ENCODE measurements around the gene ERF. TPM values are rescaled to one million over a fixed set of nuclear protein-coding genes. Genes with fewer than 3 reads are reported as not detected.

The ERF gene
- total and polyA plus RNA-seq, 4 donors = 24.2 to 53.6 (median 43.0) TPM

- ATAC-seq (ENCODE audit: insufficient read depth, low FRiP score) = no peak
- no peak for TF ChIP-seq CTCF (IDR thresholded peaks at IDR 0.05; ENCODE audit: control extremely low read depth, extremely low read depth)
- no peak overlapping the region for H3K27ac ChIP-seq (ENCODE audit: low read depth in 1 of 2, low read length in 1 of 2)
Measured at GRCh38 chr19:42292963-42293362, 38.0 kb upstream of the ERF start.

DNA sequence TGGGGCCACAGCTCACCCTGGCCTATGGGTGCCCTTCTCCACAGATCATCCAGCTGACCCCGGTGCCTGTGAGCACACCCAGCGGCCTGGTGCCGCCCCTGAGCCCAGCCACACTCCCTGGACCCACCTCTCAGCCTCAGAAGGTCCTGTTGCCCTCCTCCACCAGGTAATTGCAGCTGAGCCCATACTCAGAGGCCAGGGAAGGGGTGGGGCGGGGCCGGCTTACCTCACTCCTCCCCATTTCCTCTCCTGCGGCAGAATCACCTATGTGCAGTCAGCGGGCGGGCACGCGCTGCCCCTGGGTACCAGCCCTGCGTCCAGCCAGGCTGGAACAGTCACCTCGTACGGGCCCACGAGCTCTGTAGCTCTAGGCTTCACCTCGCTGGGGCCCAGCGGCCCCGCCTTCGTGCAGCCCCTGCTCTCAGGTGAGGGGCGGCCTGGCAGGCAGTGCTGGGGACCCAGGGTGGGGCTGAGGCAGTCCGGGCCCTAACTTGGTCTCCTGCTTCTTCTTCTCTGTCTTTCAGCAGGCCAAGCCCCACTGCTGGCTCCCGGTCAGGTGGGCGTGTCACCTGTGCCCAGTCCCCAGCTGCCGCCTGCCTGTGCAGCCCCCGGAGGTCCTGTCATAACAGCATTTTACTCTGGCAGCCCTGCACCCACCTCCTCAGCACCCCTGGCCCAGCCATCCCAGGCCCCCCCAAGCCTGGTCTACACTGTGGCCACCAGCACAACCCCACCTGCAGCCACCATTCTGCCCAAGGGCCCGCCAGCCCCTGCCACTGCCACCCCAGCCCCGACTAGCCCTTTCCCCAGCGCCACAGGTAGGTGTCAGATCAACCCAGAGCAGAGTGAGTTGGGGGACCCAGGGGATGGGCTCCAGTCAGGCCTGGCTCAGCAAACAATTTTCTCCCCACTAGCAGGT, 37.4 kb upstream of the ERF start:
- 92 to 94% methylated on average over 26 to 27 of the region's 27 CpGs for WGBS, 2 donors
- Histone ChIP-seq H3K27me3 (ENCODE audit: control insufficient read depth in 3 of 3, insufficient read depth in 3 of 3, low read length in 2 of 3) (no peaks in the 10 kb centered on the region), H3K9me3 (ENCODE audit: control insufficient read depth in 4 of 4, insufficient read depth in 3 of 4, low read length in 3 of 4) (no peaks in the 10 kb centered on the region), H3K36me3 (ENCODE audit: control insufficient read depth in 4 of 4, insufficient read depth in 4 of 4, low read length in 4 of 4) (peaks cover 14 to 82% (median 42%) of the 10 kb centered on the region in 4 donors), H3K27ac (ENCODE audit: low read depth in 1 of 2, low read length in 1 of 2) (no peak overlapping the region), H3K4me1 (ENCODE audit: control insufficient read depth in 5 of 5, insufficient read depth in 5 of 5, low read length in 5 of 5) (no peaks in the 10 kb centered on the region), H3K9ac (ENCODE audit: insufficient read depth in 1 of 2, low read length in 2 of 2) (no peak overlapping the region), H3K4me3 (no peak overlapping the region)
- DNase-seq (no peak), ATAC-seq (ENCODE audit: insufficient read depth, low FRiP score) (no peak)
- TF ChIP-seq CTCF (IDR thresholded peaks at IDR 0.05; ENCODE audit: control extremely low read depth, extremely low read depth) = no peak

More at GRCh38 chr19:42292963-42293362, 38.0 kb upstream of the ERF start:
- H3K9me3 ChIP-seq (ENCODE audit: control insufficient read depth in 4 of 4, insufficient read depth in 3 of 4, low read length in 3 of 4) = no peaks in the 10 kb centered on the region
- no peak overlapping the region for H3K9ac ChIP-seq (ENCODE audit: insufficient read depth in 1 of 2, low read length in 2 of 2)
- 92 to 97% methylated on average over 14 of the region's 14 CpGs for WGBS, 2 donors
- DNase-seq = no peak
- no peaks in the 10 kb centered on the region for H3K4me1 ChIP-seq (ENCODE audit: control insufficient read depth in 5 of 5, insufficient read depth in 5 of 5, low read length in 5 of 5)
- no peak overlapping the region for H3K4me3 ChIP-seq
- H3K27me3 ChIP-seq (ENCODE audit: control insufficient read depth in 3 of 3, insufficient read depth in 3 of 3, low read length in 2 of 3) = no peaks in the 10 kb centered on the region
- H3K36me3 ChIP-seq (ENCODE audit: control insufficient read depth in 4 of 4, insufficient read depth in 4 of 4, low read length in 4 of 4) = peaks cover 14 to 75% (median 36%) of the 10 kb centered on the region in 4 donors

GRCh38 chr19:42291435-42291810, 36.5 kb upstream of the ERF start:
- H3K27ac ChIP-seq (ENCODE audit: low read depth in 1 of 2, low read length in 1 of 2) = no peak overlapping the region
- 78 to 79% methylated on average over 9 of the region's 9 CpGs for WGBS, 2 donors
- DNase-seq = no peak
- no peak for TF ChIP-seq CTCF (IDR thresholded peaks at IDR 0.05; ENCODE audit: control extremely low read depth, extremely low read depth)
- no peak overlapping the region for H3K9ac ChIP-seq (ENCODE audit: insufficient read depth in 1 of 2, low read length in 2 of 2)
- H3K36me3 ChIP-seq (ENCODE audit: control insufficient read depth in 4 of 4, insufficient read depth in 4 of 4, low read length in 4 of 4) = peaks cover 14 to 87% (median 40%) of the 10 kb centered on the region in 4 donors
- ATAC-seq (ENCODE audit: insufficient read depth, low FRiP score) = no peak
- H3K4me1 ChIP-seq (ENCODE audit: control insufficient read depth in 5 of 5, insufficient read depth in 5 of 5, low read length in 5 of 5) = peaks cover 0 to 6% (median 0%) of the 10 kb centered on the region in 5 donors
- H3K9me3 ChIP-seq (ENCODE audit: control insufficient read depth in 4 of 4, insufficient read depth in 3 of 4, low read length in 3 of 4) = no peaks in the 10 kb centered on the region
- H3K4me3 ChIP-seq = no peak overlapping the region
- no peaks in the 10 kb centered on the region for H3K27me3 ChIP-seq (ENCODE audit: control insufficient read depth in 3 of 3, insufficient read depth in 3 of 3, low read length in 2 of 3)
